Stomach (tissue), 4 donors: ENCODE data around the gene NBPF1.
"Not testable (repeated sequence)": the region's sequence is repeated elsewhere in the genome, so short reads cannot be mapped to it uniquely, and the experiment has no call there.

Source experiments
- EP300 ChIP-seq: sonication (generic); formaldehyde crosslinking; IDR thresholded peaks from one replicate; pipeline ENCODE4 v1.6.1; 2017; ENCODE audit warnings: antibody characterized with exemption
- POLR2A ChIP-seq, 4 donors: fragments of 450-650 bp; IDR thresholded peaks; one replicate each; pipeline ENCODE4 v1.6.1; 2016; ENCODE audit warnings: antibody characterized with exemption in 4 of 4, control low read depth in 2 of 4, mild to moderate bottlenecking in 1 of 4, moderate library complexity in 1 of 4
- TF ChIP-seq, protein P1 (sequence below), 7 experiments: fragments of 450-650 bp in 4 of 7; fragments of 200-600 bp in 3 of 7; sonication (generic) in 3 of 7; IDR thresholded peaks; one replicate each; pipeline ENCODE4 v1.5.1; 2016 to 2019; ENCODE audit warnings: antibody characterized with exemption in 7 of 7, control low read depth in 2 of 7, mild to moderate bottlenecking in 1 of 7

DNA sequence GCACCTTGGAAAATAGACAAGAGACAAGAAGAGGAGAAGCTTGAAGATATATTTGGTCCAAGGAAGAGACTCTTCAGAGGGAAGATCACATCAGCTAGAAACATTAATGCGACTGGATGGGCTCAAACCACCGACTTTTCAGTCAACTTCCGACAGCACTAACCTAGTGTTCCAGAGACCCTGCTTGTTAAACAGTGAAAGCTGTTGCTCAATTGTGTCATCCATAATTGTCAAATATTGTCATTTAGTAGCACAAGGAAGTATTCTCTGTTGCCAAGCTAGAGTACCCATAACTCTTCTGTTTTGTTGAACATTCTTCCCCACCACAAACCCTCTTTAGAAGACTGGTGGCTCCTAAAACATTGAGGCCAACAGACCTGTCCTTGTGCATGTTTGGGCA is 56.3 kb downstream of the NBPF1 start:
- TF ChIP-seq EP300; POLR2A (IDR thresholded peaks at IDR 0.05): not testable (repeated sequence)
- TF ChIP-seq, protein P1, sequence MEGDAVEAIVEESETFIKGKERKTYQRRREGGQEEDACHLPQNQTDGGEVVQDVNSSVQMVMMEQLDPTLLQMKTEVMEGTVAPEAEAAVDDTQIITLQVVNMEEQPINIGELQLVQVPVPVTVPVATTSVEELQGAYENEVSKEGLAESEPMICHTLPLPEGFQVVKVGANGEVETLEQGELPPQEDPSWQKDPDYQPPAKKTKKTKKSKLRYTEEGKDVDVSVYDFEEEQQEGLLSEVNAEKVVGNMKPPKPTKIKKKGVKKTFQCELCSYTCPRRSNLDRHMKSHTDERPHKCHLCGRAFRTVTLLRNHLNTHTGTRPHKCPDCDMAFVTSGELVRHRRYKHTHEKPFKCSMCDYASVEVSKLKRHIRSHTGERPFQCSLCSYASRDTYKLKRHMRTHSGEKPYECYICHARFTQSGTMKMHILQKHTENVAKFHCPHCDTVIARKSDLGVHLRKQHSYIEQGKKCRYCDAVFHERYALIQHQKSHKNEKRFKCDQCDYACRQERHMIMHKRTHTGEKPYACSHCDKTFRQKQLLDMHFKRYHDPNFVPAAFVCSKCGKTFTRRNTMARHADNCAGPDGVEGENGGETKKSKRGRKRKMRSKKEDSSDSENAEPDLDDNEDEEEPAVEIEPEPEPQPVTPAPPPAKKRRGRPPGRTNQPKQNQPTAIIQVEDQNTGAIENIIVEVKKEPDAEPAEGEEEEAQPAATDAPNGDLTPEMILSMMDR (IDR thresholded peaks at IDR 0.05) = not testable (repeated sequence)
